ENCODE results near the gene AUTS2. TPM values are rescaled to one million over a fixed set of nuclear protein-coding genes. Genes with fewer than 3 reads are reported as not detected.

The AUTS2 gene
- total RNA-seq, 1 experiment from 2014 or later: 256 TPM

DNA sequence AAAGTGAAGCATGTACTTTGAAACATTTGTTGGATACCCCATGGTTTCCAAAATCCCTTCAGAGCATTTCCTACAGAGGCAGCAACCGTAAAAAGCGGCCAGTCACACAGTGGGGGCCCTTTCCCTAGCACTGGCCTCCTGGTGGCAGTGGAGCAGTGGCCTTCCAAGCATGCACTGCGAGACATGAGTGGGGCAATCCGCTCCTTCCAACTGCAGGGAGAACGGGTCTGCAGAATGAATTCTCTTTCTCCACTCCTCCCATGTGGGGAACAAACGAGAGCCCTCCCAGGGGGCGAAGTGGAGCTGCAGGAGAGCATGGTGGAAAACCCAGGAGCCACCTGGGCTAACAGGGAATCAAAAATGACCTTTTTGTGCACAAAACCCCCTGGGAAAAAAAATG, 990.7 kb downstream of the AUTS2 start:
- no peak overlapping the region for H2BK15ac ChIP-seq (ENCODE audit: low read depth, low read length)
- no peak overlapping the region for H4K8ac ChIP-seq (replicated peaks; ENCODE audit: insufficient read length, low read depth, low read length)
- no peak overlapping the region for H4K91ac ChIP-seq (ENCODE audit: insufficient read length, low read depth, low read length)
- H3K79me2 ChIP-seq (ENCODE audit: insufficient read depth, low read length): no peaks in the 10 kb centered on the region
- no peak overlapping the region for H2AFZ ChIP-seq (ENCODE audit: low read length)
- H3K56ac ChIP-seq (ENCODE audit: insufficient read length, low read depth, low read length): no peak overlapping the region
- no peak overlapping the region for H3K4me2 ChIP-seq (ENCODE audit: insufficient read depth, insufficient read length, low read length)
- H3K14ac ChIP-seq (ENCODE audit: insufficient read depth, low read length): no peak overlapping the region
- H3K23ac ChIP-seq (ENCODE audit: insufficient read length, low read depth, low read length): no peak overlapping the region
- peaks cover 3% of the 10 kb centered on the region for H4K20me1 ChIP-seq (ENCODE audit: control insufficient read depth, insufficient read depth, insufficient read length)
- H3K9me3 Mint-ChIP-seq: no peaks in the 10 kb centered on the region
- no peak overlapping the region for H2AK5ac ChIP-seq (ENCODE audit: insufficient read length, low read length)
- 0 out of 5 replicates have a peak overlapping the region, but pooled peaks of 1 of the 2 experiments have one; percentile 54 for H3K4me3 Mint-ChIP-seq
- H3K27ac ChIP-seq (ENCODE audit: insufficient read length, low read depth, low read length): no peak overlapping the region
- DNase-seq: no peak
- H3K9me3 ChIP-seq (ENCODE audit: control insufficient read depth, low read depth, low read length): no peaks in the 10 kb centered on the region
- no peaks in the 10 kb centered on the region for H3K27me3 ChIP-seq (ENCODE audit: insufficient read depth, low read length)
- no peak overlapping the region for H3T11ph ChIP-seq (ENCODE audit: low read length)
- TF ChIP-seq, protein P1, sequence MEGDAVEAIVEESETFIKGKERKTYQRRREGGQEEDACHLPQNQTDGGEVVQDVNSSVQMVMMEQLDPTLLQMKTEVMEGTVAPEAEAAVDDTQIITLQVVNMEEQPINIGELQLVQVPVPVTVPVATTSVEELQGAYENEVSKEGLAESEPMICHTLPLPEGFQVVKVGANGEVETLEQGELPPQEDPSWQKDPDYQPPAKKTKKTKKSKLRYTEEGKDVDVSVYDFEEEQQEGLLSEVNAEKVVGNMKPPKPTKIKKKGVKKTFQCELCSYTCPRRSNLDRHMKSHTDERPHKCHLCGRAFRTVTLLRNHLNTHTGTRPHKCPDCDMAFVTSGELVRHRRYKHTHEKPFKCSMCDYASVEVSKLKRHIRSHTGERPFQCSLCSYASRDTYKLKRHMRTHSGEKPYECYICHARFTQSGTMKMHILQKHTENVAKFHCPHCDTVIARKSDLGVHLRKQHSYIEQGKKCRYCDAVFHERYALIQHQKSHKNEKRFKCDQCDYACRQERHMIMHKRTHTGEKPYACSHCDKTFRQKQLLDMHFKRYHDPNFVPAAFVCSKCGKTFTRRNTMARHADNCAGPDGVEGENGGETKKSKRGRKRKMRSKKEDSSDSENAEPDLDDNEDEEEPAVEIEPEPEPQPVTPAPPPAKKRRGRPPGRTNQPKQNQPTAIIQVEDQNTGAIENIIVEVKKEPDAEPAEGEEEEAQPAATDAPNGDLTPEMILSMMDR (conservative IDR thresholded peaks at IDR 0.05): peak; percentile 28; the same call in 2 of the 3 replicates
- WGBS (ENCODE audit: extremely low coverage, insufficient read length, low lambda C conversion rate): no CpG with 5 or more reads among the region's 7 CpGs
- no peak overlapping the region for H2BK12ac ChIP-seq (ENCODE audit: insufficient read length, low read depth, low read length)
- no peak overlapping the region for H4K5ac ChIP-seq (ENCODE audit: insufficient read length, low read depth, low read length)
- peaks cover 3% of the 10 kb centered on the region; the same call in 1 of the 2 replicates for H3K4me1 ChIP-seq (ENCODE audit: insufficient read depth, low read length)
- H2BK20ac ChIP-seq (ENCODE audit: low read depth, low read length, poor library complexity, severe bottlenecking): no peak overlapping the region
- peaks cover 54 to 64% of the 10 kb centered on the region in 2 experiments for H3K4me1 Mint-ChIP-seq
- no peak overlapping the region for H3K4ac ChIP-seq (ENCODE audit: low read depth, low read length)
- no peak overlapping the region for H3K18ac ChIP-seq (ENCODE audit: insufficient read length, low read depth, low read length)
- no peak overlapping the region for H2BK120ac ChIP-seq (ENCODE audit: low read depth, low read length, poor library complexity, severe bottlenecking)
- H2BK5ac ChIP-seq (ENCODE audit: insufficient read length, low read length): no peak overlapping the region
- no peak overlapping the region for H3K9ac ChIP-seq (ENCODE audit: extremely low read depth, insufficient read length, low read length)
- H3K23me2 ChIP-seq (ENCODE audit: insufficient read length, low read depth, low read length, poor library complexity, severe bottlenecking): no peaks in the 10 kb centered on the region
- H3K36me3 Mint-ChIP-seq (ENCODE audit: insufficient read depth in 1 of 3, low read depth in 3 of 3): no peaks in the 10 kb centered on the region
- H3K27me3 Mint-ChIP-seq (ENCODE audit: low read depth): peaks cover 14% of the 10 kb centered on the region
- no peaks in the 10 kb centered on the region for H3K79me1 ChIP-seq (ENCODE audit: insufficient read depth, low read depth, low read length, poor library complexity, severe bottlenecking)
- peak overlapping the region in 2 of 3 experiments; percentile 9 to 75; a peak in 2 of 7 replicates for H3K27ac Mint-ChIP-seq

Data from H9 (cell line).